Fibroblast of skin of back (primary cell): ENCODE data around the gene SLC39A13.
A peak's percentile ranks its signal among the peaks of the same experiment; 100 is the strongest.

Source experiments
- DNase-seq: peaks from one replicate; pipeline ENCODE4 v3.0.0-alpha.2; 2013

Gene SLC39A13

DNA sequence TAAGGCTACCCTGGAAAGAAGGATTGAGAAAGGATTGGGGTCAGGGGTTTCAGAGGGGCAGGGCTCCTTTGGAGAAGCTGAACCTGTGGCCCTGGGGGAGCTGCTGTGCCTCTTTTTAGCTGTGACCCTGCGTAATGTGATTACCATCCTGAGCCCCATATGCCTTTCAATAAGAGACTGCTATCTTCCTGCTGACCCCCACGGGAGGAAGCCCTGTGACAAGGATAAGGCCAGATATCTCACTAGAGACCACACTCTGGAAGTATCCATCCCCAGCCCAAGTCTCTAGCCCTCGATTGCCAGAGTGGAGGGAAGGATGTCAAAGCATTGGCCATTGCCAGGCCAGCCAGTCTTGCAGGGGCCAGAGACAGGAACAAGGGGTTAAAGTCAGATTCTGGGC lies 4.8 kb upstream of the SLC39A13 start:
- DNase-seq = no peak

DNA sequence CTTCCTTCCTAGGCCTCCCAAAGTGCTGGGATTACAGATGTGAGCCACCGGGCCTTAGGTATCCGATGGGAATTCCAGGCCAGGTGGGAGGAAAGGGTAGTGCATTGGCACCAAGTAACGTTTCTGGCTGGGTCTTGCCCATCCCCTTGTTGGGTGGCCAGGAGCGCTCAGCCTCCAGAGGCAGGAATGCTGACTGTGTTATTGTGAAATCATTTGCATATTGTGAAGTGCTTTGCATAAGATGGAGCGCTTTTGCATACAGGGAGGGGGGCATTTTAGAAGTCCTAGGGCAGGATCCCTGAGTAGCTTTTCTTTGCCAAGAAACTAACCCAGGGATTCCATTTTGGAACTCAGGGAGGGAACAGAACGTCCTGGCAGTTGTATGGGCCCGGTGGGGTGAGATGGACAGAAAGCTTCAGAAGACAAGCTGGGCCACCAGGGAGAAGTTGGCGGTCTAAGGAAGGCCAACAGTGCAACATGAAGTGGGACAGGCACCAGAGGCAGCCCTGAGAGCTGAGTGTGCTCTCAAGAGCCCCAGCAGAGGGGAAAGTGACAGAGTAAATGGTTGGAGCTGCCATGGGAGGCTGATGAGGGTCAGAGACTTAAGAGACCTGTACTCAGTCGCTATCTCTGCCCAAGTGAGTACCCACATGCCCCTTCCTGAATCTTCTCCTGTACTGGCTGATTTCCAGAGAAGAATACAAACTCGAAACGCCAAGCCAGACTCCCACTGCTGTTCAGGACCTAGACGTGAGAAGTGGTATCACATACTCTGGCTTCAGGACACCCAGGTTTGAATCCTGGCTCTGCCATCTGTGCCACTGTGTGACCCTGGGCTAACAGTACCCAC lies 1.3 kb upstream of the SLC39A13 start:
- no peak for DNase-seq

DNA sequence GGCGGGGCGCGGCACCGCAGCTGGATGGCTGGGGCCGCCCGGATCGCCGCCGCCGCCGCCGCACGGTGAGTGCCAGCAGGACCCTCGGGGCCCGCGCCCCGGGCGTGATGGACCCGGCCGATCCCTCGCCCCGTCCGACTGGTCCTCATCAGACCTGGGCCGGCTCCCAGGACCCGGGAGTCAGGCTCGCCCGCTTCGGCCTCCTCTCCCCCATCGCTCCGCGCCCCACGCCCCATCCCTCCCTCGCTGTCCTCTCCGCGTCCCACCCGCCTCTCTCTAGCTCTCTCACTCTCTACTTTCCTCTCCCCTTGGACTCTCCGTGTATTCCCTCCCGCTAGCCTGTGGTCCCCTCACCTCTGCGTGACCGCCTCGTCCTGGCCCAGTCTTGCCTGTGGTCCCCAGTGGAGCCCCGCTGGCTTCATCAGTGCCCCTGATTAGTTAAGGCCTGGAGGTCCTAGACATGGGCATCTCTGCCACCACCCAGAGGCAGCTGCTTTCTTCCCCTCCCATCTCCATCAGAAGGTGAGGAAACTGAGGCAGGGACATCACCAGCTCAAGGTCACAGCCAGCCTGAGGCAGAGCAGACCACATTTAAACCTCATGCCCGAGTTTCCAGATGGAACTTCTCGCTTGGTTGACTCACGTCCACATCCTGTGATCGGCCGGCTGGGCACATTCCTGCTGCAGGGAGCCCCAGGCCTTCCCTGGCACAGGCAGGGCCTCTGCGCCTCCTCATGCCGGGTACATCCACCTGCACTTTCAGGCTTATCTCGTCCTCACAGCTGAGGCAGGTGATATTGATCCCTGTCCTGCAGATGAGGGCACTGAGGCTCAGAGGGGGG lies 429 bp downstream of the SLC39A13 start:
- peak; percentile 87 for DNase-seq

DNA sequence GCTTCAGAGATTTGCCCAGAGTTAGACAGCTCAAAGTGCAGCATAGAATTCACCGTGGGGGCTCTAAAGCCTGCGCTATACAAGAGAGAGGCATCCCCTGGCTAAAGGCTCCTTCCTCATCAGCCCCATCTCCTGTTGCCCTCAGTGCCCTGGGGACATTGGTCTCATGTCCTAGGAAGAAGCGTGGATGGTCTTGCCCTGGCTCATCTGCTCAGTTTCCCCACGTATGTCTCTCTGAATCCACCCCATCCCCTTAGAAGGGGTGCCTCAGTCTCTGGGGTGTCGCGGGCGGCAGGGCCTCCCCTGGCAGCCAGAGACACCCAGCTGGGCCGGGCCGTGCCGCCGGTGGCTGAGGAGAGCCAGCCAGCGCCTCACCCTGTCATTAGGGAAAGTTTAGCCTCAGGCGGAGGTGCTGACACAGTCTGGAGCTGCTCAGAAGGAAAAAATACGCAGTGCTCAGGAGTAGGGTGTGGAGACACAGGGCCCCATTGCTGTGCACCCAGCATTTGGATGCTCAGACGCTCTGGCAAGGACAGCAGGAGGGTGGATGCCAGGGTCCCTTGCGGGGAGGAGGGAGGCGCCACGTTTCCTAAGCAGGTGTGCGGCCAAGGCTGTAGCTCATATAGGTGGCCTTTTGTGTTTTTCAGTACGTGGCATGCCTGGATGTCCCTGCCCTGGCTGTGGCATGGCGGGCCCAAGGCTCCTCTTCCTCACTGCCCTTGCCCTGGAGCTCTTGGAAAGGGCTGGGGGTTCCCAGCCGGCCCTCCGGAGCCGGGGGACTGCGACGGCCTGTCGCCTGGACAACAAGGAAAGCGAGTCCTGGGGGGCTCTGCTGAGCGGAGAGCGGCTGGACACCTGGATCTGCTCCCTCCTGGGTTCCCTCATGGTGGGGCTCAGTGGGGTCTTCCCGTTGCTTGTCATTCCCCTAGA lies 1.3 kb downstream of the SLC39A13 start:
- no peak for DNase-seq

DNA sequence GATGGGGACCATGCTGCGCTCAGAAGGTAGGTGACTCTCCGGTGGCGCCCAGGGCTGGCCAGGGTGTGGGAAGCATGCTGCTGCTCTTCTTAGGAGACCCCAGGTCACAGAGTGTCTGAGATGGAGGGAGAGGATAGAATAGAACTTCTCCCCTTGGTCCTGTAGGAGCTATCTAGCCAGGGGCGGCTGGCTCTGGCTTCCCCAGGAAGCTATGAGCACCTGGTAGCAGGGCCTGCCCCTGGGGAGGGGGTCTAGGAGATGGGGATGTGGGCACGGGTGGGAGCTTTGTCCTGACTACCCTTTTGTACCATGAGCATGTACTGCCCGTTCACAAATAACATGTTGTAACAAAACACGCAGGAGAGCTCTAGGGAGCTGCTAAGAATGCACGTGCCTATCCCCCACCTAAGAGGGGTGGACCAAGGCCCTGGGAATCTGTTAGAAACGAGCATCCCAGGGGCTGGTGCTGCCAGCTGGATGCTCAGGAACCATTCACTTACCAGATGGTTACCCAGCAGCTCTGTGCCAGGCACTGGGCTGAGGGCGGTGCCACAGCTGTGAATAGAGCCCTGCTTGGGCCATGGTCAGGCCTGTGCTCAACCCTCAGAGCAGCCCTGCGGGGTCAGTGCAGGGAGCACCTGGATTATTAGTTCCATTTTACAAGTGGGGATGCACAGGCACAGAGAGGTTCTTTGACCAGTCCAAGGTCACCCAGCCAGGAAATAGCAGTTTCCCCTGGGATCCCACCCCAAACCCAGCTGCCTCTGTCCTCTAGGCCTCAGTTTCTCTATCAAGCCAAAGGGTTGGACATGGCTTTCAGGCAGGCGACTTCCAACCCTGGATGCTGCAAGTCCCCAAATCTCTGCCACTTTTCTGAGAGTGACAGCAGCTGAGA lies 2.2 kb downstream of the SLC39A13 start:
- DNase-seq = no peak

DNA sequence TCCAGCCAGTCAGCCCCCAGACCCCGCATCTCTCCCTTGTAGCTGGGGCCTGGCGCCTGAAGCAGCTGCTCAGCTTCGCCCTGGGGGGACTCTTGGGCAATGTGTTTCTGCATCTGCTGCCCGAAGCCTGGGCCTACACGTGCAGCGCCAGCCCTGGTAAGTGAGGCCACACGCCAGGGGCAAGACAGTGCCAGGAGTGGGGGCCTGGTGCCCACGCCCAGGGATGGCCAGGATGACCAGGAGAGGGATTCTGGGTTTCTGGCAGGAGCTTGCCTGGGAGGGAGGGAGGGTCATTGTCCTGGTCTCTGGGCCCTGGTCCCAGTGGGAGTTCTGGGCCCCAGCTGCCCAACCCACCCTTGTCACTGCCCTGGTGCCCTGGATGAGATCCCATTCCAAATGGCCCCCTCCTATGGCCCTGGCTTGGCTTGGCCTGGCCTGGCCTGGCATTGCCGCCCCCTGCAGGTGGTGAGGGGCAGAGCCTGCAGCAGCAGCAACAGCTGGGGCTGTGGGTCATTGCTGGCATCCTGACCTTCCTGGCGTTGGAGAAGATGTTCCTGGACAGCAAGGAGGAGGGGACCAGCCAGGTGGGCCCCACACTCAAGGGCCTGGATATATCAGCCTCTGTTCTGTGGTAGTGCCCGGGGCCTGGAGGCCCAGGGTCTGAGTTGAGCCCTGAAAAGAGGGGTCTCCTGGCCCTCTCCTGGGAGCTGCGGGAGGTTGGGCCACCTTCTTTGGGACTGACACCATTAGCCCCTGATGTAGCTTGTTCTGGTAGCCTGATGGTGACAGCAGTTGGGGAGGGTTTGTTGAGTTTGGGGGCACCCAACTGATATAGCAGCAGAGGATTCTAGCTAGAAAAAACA lies 3.7 kb downstream of the SLC39A13 start:
- DNase-seq = peak; percentile 46

DNA sequence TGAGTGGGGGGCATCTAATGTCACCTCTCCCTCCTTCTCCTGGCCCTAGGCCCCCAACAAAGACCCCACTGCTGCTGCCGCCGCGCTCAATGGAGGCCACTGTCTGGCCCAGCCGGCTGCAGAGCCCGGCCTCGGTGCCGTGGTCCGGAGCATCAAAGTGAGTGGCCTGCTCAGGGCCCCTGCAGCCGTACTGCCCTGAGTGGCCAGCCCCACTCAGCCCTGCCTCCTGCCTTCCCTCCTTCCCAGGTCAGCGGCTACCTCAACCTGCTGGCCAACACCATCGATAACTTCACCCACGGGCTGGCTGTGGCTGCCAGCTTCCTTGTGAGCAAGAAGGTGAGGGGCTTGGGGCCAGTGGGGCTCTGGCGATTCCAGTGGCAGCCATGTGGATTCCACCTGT lies 5.0 kb downstream of the SLC39A13 start:
- DNase-seq = no peak

DNA sequence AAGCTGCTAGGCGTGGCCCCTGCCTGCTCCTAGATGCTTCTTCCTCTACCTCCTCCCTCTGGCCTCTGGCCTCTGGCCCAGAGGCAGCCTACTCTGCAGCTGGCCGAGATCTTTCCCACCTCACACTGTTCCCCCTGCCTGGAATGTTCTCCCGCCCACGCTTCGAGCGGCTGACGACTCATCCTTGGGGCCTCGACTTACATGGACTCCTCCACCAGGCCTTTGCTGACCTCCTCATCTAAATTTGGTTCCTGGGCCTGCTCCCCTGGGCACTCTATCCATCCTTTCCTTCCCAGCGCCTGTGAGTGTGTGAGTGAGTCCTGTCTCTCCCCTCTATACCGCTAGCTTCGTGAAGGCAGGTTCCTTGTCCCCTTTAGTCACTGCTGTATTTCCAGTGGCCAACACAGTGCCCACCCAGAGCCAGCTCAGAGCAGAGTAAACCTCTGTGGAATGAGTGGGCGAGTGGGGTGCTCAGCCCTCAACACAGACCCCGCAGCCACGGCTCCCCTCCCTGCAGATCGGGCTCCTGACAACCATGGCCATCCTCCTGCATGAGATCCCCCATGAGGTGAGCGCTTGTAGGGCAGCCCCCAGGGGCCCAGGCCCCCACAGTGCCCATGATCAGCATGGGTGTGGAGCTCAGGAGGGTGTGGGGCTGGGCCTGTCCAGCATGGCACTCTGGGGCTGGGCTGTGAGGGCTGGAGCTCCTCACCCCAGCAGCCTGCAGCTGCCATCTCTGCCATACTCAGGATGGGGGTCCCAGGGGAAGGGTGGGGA lies 5.7 kb downstream of the SLC39A13 start:
- DNase-seq = peak; percentile 67

DNA sequence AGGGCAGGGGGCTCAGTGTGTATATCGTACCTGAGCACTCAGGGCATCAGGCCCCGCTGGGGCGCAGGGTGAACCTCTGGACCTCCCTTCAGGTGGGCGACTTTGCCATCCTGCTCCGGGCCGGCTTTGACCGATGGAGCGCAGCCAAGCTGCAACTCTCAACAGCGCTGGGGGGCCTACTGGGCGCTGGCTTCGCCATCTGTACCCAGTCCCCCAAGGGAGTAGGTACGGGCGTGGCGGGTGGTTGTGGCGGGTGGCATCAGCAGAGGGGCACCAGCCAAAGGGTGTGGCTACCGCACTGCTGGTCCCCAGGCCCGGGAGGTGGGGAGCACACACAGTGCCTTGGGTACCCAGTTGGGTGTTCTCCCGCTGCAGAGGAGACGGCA lies 6.3 kb downstream of the SLC39A13 start:
- no peak for DNase-seq

DNA sequence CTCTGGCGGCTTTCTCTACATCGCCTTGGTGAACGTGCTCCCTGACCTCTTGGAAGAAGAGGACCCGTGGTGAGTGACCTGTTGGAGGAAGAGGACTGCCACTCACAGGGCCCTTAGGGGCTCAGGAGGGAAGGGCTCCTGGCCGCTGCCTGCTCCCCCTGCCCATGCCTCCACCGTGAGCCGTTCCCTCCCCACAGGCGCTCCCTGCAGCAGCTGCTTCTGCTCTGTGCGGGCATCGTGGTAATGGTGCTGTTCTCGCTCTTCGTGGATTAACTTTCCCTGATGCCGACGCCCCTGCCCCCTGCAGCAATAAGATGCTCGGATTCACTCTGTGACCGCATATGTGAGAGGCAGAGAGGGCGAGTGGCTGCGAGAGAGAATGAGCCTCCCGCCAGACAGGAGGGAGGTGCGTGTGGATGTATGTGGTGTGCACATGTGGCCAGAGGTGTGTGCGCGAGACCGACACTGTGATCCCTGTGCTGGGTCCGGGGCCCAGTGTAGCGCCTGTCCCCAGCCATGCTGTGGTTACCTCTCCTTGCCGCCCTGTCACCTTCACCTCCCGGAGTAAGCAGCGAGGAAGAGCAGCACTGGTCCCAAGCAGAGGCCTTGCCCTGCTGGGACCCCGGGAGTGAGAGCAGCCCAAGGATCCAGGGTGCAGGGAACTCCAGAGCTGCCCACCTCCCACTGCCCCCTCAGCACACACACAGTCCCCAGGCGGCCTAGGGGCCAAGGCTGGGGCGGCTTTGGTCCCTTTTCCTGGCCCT lies 6.9 kb downstream of the SLC39A13 start:
- DNase-seq = no peak

DNA sequence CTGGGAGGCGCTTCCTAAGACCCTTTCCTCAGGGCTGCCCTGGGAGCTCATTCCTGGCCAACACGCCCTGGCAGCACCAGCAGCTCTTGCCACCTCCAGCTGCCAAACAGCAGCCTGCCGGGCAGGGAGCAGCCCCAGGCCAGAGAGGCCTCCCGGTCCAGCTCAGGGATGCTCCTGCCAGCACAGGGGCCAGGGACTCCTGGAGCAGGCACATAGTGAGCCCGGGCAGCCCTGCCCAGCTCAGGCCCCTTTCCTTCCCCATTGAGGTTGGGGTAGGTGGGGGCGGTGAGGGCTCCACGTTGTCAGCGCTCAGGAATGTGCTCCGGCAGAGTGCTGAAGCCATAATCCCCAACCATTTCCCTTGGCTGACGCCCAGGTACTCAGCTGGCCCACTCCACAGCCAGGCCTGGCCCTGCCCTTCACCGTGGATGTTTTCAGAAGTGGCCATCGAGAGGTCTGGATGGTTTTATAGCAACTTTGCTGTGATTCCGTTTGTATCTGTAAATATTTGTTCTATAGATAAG lies 7.6 kb downstream of the SLC39A13 start:
- peak; percentile 96 for DNase-seq

DNA sequence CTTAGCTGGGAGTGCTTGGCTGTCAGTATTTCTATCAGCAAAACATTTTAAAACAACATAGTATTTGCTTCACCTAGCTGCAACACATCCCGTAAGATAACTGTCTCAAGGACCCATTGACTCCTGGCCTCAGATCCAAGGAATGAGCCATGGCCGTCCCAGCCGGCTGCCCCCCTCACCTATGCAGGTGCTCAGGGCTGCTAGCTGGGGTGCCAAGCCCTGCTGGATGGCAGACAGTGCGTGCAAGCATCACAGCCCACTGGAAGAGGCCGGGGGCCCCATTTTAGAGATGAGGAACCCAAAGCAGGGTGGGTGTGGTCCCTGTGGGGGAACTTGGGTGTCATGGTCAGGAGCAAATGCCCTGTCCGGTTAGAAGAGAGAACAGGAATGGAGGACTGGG lies 9.3 kb downstream of the SLC39A13 start:
- no peak for DNase-seq

DNA sequence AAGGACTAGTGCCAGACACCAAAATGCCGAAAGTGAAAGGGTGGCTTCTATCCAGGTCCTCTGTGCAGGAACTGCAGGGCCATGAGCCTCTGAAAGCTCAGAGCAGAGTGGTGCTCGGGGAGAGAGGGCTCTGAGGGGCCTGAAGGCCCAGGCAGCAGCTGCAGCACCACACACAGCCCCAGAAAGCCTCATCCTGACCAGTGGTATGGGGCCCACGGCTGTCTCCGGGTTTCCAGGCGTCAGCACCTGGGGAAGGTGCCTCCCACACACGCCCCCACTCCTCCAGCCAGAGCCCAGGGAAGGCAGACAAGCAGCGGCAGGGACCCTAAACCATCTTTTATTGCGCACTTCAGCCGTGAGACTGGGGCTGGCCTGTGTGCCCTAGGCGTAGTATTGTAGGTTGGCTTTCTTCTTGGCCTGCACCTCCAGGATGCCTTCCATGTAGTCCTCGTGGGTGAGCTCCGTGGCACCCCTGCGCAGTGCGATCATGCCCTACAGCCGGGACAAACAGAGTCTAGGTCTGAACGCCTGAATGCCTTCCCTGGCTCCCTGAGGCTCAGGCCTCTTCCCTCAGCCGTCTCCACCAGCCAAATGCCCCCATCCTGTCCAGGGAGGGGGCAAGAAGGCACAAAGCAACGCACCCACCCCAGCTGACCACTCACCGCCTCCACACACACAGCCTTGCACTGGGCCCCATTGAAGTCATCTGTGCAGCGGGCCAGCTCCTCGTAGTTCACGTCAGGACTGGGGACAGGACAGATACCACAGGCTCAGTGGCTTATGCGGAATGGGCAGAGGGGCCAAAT lies 10.3 kb downstream of the SLC39A13 start:
- no peak for DNase-seq

DNA sequence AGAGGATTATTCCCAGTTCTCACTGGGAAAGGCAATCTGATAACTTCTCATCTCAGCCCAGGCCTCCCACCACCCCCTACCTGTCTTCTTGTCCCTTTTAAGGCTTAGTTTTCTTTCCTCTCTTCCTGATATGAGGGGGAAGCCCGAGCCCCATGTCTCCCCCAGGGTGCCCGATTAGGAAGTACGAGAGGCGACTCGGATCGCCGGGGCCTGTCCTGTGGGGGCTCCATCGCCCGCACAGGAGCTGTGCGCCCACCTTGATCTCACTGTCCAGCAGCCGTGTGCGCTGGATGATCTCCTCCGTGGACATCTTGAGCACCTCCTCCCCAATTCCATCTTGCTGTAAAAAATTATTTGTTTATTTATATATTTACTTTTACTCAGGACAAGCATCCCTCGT lies 17.2 kb downstream of the SLC39A13 start:
- DNase-seq = no peak

DNA sequence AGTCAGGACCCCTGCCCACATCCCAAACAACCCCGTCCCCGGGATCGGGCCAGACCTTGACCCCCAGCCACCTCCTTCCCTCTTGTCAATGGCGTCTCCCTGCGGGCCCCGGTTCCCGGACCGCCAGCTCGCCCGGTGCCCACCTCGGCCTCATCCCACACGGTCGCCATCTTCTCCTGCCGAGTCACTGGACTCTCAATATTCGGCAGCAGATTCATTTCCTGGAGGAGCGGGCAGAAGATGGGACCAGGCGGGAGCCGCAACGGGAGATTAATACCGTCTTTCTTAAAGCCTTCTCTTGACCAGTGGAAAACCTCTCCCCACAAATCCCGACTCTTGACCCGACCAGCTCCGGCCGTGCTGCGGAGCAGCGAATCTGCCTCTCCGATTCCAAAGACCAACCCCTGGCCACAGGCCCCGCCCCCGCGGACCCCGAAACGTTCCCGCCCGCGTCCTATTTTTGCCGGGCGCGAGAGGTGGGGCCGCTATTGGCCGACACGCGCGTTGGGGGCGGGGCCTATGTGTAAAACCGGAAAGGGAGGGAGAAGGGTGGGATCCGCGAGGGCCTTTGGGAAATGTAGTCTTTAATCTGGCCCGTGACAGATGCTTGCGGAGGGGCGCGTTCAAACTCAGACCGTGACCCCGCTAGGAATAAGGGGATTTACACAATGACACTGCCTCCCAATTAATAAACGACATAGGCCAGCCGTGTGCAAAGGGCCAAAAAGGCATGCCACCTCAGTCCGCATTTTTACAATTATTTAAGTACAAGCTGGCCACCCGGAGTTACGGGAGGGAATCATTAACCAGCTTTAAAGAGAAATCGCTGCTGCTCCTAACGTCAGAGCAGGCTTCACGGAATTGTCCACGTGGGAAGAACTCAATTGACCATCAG lies 17.9 kb downstream of the SLC39A13 start, which contains the start of gene PSMC3:
Gene PSMC3 (minus strand): TSS at position 378 of the 895 bp plus-strand sequence. CDS start 160 bp downstream, at position 218.
- DNase-seq = peak; percentile 97

DNA sequence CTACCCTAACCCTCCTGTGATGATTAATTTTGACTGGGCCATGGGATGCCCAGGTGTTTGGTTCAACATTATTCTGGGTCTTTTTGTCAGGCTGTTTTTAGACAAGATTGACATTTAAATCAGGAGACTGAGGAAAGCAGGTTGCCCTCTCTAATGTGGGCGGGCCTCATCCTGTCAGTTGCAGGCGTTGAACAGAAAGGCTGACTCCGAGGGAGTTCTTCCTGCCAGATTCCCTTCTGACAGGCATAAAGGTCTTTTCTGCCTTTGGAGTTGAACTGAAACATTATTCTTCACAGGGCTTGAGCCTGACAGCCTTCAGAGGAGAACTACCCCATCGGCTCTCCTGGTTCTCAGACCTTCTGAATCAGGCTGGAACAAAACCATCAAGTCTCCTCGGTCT lies 22.1 kb downstream of the SLC39A13 start:
- no peak for DNase-seq
